ENCODE results near the gene SLC17A7.

Gene SLC17A7

DNA sequence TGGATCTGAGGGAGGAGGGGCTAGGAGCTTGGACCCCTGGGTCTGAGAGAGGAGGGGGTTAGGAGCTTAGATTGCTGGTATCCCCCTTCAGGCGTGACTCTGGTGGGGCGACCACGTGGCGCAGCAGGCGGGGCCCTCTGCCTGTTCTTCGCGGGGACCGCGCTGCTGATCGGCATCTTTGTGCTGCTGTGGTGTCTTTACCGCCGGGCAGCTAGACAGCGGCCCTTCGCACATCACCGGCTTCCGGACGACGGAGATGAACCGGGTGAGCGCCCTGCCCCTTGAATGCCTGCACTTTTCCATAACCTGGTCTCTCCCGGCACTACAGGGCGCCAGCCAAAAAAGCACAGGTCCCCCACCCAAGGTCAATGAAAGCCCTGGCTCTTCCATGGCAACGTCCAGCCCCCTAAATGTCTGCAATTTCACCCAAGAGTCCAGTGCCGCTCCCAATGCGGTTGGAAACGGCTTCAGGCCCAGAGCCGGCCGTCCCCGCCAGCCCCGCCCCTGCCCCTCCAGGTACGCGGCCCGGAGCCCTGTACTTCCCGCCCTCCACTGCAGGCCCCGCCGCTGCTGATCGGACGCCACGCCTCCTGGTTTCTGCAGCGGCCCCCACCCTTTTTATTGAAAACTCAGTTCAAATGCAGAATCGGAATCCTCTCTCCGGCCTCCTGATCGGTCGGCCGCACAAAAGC is 13.3 kb downstream of the SLC17A7 start:
- DNase-seq (ENCODE audit: low read depth) = no peak

DNA sequence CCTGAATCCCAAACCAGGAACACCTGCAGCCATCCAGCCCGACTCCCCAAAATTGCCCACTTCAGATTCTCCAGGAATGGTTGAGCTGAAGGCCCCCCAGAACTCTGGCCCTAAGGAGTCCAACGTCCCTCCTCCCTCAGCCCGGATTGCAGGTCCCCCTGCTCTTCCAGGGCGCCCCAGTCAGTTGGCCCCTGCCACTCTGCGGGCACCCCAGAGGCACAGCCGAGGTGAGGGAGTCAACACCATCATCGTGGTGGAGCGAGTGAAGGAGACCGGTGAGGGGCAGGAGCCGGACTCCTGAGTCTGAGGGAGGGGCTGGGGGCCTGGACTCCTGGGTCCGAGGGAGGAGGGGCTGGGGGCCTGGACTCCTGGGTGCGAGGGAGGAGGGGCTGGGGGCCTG is 14.0 kb downstream of the SLC17A7 start:
- no peak for DNase-seq (ENCODE audit: low read depth)

DNA sequence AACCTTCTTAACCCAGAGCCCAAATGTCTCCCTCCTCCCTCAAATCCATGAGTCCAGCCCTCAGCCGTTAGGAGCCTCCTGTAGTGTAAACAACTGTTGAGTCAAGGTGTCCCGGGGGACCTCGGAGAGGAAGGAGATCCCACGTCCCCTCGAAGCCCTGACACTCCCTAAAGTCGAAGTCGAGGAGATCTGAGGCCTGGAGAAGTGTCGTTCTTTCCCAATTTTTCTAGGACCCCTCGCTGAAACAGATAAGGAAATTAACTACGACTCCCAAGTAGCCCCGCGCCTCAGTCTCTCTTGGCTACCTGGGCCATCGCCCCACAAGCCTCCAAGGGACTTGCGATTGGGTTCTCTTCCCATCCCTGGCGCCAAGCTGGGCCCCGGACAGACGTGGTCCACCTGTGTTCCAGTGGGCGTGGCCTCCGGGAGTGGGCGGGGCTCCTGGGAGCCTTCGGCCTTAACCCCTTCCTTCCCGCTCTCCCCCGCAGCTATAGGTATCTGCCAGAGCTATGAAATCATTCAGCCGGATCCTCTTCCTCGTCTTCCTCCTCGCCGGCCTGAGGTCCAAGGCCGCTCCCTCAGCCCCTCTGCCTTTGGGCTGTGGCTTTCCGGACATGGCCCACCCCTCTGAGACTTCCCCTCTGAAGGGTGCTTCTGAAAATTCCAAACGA is 15.3 kb downstream of the SLC17A7 start:
- DNase-seq (ENCODE audit: low read depth) = no peak

DNA sequence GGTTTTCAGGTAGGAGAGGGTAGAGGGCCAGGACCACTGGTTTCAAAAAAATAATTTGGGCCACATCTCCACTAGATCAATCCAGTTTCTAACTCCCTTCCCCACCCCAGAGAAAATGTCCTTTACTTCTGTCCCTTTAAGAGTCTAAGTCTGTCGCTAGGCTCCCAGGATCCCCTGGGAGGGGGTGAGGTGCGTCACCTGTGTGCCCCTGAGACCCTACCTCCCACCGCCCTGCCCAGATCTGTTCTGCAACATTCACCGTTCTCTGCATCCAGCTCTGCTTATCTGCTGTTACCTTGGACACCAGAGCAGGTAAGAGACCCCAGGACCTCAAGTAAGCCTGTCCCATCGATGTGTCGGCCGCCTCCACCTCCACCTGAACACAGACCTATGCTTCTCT is 16.1 kb downstream of the SLC17A7 start, which contains the start of gene GFY:
Gene GFY (plus strand): TSS at position 211 of the 400 bp plus-strand sequence. CDS start 1,043 bp downstream, outside the sequence.
- DNase-seq (ENCODE audit: low read depth) = no peak

DNA sequence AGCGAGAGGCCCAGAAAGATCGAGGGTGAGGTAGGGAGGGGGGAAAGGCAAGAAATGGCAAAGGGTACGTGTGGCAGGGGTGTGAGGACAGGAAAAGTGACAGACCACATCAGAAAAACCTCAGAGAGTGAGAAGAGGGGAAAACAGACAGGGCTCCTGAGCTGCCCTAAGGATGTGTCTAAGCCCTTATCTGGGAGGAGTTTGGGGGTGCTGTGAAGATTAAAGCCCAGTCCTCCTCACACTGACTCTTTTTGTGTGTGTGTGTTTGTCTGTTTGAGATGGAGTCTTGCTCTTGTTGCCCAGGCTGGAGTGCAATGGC is 17.4 kb downstream of the SLC17A7 start:
- no peak for DNase-seq (ENCODE audit: low read depth)

DNA sequence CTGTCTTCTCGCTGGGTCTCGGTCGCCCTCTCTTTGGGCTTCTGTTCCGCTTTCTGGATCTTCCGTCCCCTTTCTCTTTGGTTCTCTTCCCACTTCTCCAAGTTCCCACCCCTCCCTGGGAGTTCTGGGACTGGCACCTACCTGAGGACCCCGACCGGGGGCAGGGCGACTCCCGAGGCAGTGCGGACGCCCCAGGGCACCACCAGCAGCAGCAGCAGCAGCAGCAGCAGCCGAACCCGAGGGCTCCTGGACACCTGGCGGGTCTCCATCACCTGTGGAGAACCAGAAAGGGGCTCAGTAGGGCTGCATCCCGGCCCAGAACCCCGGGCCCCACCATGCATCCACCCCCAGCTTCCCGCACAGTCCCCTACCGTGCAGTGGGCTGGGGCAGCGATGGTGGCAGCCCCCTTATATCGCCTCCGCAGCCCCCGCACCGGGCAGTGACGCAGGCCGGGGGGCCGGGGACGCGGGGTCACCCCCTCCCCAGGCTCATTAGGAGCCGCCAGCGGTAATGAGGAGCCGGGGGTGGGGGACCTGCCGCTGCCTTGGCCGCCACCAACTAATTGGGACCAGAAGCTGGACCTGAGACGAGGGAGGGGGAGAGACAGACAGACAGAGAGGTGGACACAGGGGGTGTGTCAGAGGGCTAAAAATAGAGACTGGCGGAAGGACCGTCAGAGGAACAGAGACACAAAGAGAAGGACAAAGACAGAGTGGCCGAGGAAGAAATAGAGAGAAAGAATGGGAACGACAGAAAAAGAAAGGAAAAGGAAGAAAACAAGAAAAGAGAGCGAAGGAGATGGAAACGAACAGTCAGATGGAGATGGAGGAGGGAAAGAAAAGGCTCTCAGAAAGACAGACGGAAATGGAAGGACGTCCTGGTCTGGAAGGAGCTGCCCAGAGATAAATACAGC is 18.0 kb downstream of the SLC17A7 start, which contains the start of gene PTH2:
Gene PTH2 (minus strand): TSS at position 371 of the 914 bp plus-strand sequence. CDS start 102 bp downstream, at position 269.
- no peak for DNase-seq (ENCODE audit: low read depth)

DNA sequence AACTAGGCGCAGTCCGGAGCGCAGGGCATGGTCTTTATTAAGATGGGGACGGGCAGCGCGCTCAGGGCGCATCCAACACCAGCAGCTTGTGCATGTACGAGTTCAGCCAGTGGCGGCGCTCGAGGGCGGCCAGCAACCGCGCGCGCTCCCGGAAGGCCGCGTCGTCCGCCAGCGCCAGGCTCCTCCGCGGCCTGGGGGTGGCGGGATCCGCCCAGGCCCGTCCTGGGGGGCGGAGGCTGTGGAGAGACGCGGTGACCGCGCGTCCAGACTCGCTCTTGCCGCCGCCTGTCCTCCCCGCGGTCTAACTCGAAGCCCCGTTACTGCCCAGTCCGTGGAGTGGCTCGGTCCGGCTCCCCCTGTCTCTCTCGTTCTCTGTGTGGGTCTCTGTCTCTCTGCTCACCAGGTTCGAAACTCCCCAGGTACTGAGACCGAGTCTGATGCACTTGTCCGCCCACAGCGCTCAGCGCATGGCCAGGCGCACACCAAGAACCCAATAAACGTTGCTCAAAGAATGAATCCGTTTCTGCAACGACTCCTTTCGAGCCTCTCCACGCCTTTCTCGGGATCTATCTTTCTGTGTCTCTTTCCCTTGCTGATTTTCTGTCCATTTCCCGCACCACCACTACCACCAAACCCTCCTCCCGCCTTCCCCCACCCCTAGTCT is 18.8 kb downstream of the SLC17A7 start:
- no peak for DNase-seq (ENCODE audit: low read depth)

DNA sequence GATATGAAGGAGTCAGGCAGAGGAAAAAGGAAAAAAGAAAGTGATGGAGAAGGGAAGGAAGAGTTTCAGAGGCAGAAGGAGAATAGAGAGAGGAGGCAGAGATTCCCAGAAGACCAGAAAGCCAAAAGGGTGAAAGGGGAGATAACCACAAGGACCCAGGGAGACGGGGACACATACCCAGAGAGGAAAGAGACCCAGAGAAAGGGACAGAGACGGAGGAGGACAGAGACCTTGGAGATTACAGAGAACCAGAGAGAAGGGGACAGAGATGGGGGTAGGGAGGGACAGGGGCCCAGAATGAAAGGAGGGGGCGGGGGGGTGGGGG is 19.5 kb downstream of the SLC17A7 start:
- DNase-seq (ENCODE audit: low read depth) = no peak

DNA sequence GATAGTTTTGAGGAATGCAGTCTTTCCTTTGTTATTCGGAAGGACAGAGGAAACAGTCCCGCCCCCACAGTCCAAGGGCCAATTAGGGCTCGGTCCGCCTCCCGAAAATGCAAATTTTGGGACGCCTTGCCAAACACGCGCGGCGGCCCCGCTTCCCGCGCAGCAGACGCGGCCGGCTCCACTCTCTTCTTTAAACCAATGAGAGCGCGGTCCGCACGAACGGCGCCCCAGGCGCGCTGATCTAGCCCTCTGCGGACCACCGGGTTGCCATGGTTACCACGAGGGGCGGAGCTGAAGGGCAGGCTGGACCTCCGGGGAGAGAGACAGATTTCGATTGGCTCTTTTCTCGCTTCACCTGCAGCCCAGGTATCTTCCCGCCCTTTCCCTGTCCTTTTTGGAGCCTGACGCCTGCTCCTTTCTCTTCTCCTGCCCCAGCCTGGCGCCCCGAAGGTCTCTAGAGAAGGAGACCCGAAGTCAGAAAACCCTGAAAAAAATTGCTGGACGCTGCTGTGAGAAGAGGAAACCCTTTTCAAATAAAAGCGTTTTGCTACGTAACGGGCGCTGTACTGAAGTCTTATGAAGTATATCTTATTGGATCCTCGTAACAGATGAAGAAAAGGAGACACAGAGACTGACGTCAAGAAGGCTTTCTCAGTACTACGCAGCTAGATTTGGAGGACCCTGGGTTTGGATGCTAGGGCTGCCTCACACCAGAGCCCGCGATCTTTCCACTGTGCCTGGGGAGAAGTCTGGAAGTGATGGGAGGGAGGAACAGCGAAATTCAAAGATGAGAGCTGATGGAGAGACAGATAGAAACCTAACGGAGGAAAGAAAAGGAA is 20.1 kb downstream of the SLC17A7 start:
- no peak for DNase-seq (ENCODE audit: low read depth)

DNA sequence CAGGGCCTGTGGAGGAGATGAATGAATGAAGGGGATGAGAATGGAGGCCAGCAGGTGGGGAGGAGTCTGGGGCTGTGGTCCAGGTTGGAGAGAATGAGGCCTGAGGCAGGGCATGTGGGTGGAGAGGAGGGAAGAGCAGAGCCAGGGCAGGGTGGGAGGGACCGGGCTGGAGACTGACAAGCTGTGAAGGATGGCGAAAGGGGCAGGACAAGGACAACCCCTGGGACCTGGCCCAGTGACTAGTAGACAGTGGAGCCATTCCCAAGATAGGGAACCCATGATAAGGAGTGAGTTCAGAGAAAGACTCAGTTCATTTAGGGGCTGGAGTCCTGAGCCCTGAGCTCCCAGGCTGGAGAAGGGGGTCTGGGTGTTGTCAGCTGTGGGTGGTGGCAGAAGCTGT is 21.1 kb downstream of the SLC17A7 start:
- no peak for DNase-seq (ENCODE audit: low read depth)

DNA sequence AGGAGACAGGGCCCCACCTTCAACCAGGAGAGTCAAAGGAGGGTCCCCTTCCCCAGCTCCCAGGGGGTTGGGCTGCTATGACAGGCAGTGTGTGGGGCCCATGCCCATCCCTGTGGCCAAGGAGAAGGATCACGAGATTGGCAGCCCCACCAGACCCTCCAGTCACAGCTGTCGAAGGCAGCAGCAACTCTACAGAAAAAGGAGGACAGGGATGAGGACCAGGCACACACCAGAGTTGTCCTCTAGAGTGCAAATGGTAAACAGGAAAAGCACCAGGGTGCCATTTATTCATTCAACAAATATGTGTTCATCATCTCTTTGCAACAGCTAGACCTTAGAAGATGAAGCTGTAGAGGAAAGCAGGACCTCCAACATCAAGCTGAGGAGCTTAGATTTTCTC is 22.2 kb downstream of the SLC17A7 start:
- DNase-seq (ENCODE audit: low read depth) = no peak

DNA sequence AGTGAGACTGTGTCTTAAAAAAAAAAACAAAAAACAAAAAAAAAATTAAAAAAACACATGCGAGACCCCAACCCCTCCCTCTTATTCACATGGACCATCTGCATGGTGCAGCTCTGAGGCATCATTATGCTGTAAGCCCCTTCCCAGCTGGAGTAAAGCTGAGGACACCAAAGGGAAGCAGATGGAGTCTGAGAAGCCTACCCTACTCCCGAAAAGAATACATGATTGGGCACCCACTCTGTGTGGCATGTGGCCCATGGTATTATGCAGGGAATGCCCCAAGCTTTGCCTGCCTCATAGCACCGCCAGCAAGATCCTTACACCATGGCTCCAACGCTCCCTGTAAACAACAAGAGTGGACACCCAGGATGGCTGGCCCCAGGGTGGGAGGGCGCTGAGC is 22.8 kb downstream of the SLC17A7 start:
- no peak for DNase-seq (ENCODE audit: low read depth)

DNA sequence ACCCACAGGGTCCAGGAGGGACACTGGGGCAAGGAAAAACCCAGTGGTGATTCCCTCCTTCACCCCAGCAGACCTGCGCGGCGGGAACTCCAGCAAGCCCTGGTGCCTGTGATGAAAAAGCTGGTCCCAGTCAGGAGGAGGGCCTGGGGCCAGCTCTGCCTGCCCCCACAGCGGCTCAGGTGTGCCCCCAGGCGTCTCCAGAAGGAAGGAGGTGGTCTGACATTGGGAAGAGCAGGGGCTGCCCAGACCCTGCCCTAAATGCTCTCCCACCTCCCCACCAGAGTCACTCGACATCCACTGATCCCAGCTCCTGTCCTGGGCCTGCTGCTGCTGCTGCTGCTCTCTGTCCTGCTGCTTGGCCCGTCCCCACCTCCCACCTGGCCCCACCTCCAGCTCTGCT is 24.2 kb downstream of the SLC17A7 start:
- DNase-seq (ENCODE audit: low read depth) = no peak

DNA sequence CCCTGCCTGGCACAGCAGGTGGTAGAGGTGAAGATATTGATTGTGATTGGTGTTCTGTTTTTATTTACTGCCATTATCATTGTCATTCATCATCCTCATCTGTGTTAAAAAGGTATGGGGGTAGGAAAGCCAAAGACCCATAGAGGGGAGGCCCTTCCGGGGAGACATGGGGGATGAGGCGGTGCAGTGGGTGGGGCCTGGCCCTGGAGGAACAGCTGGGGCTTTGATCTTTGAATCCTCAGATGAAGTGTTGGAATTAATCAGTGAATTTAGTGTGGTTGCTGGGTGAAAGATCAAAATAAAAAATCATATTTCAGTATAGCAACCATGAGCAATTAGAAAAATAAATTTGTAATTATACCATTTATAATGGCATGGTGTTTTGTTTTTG is 25.5 kb downstream of the SLC17A7 start:
- DNase-seq (ENCODE audit: low read depth) = no peak

DNA sequence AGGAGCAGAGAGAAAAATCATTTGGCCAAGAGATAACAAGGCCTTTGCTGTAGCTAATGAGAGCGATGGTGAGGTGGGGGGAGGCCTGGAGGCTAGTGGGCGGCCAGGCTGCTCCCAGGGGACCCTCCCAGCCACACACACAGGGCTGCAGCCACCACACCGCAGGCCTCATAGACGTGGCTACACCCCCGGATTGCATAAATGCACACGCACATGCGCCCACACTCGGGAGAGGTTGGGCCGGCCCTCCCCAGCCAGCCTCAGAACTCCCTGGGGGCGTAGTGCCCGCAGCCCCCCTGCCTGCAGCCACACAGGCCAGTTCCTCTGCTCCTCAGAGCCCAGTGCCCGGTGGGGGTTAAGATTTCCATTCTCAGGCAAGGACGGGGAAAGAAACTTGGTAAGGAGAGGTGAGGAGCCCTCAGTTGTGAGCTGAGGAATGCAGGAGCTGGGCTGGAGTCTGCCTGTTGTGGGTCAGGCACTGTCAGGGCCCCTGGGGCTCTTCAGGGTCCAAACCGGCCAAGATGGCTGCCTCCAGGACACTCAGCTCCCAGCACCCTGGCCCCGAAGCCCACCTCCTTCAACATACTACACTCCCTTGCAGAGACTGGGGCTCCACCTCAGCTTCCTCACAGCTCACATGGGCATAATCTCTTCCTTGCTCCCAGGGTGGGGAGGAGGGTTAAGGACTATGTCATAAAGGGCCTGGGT is 26.1 kb downstream of the SLC17A7 start:
- no peak for DNase-seq (ENCODE audit: low read depth)

DNA sequence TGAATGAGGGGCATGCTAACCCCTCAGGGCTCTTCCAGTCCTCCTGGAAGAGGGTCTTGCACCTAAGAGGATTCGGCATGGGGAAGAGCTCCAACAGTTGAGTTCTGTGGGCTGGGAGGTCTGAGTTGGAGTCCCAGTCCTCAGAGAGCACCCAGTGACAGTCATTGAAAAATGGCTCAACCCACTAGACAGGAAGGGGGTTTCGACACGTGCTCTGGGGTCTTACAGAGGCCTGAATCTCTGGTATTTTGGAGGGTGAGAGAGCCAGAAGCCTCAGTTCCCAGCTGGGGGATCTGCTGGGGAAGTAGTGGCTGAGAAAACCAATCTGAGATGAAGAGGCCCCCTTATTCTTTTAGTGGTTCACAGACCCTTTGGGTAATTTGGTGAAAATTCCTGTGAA is 27.1 kb downstream of the SLC17A7 start:
- no peak for DNase-seq (ENCODE audit: low read depth)

DNA sequence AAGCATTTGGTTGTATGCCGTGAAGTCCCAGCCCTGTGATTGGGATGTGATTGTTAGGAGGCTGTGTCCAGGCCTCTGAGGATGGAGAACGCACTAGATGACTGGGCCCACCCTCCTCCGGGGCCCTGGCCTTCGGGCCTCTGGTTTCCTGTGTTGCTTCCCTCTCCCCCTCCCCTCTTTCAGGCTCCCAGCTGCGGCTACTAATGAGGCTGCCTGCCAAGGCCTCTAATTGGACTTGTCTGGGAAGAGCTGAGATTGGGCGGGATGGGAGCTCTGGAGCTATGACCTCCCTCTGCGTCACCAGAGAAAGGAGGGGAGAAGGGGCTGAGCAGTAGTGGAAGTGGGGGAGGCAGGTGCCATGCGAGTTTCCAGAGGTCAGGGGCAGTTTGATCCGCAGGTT is 28.0 kb downstream of the SLC17A7 start:
- no peak for DNase-seq (ENCODE audit: low read depth)

DNA sequence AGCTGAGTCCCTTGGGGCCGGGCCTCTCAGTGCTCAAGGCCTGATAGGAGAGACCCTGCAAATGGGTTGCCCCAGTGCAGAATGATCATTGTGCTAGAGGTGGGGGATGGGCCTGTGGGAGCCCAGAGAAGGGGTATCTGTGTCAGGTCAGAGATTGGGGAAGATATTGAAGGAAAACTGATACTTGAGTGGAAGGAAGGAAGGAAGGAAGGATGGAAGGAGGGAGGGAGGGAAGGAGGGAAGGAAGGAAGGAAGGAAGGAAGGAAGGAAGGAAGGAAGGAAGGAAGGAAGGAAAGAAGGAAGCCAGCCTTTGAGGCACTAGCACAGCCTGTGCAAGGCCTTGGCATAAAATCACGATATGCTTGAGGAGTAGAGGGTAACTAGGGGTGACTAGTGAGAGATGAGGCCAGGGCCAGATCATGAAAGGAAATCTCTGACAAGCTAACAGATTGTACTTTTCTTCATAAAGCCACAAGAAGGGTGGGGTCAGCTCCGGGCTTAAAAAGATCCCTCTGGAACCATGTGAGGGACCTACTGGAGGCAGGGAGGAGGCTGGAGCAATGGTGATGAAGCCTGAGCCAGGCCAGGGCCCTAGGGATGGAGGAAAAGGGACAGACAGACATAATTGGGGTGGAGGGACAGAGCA is 29.5 kb downstream of the SLC17A7 start:
- DNase-seq (ENCODE audit: low read depth) = no peak

DNA sequence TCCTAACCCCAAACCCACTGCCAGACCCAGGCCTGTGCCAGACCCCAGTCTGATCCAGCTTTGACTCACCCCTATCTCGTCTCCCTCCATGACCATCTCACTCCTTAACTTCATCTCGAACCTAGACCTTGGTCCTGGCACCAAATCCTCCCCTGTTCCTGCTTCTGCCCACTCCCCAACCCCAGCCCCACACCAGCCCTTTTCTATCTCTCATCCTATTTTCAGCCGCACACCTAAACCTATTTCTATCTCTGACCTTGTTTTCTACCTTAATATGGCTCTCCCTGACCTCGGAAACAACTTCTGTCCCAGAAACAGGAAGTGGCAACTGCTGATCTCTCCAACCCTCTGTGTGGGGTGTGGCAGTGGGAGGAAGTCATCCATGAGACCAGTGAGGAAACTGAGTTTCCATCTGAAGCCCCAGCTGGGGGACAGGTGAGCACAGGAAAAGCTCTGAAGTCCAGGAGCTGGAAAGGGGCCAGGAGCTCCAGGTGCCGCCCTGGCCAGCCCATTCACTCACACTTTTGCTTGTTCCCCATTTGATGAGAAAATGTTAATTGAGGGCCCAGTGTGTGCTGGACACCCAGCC is 31.8 kb downstream of the SLC17A7 start:
- DNase-seq (ENCODE audit: low read depth) = no peak

All from non-pigmented ciliary epithelial cell (primary cell).